ENCODE data around the gene WDFY2. TPM values are rescaled to one million over a fixed set of nuclear protein-coding genes. Genes with fewer than 3 reads are reported as not detected.

Gene WDFY2
- total RNA-seq, 3 donors from 2014 or later (not counting 1 experiment from before 2014, with no cell fraction given), result 29.5 to 32.1 (median 31.3) TPM

DNA sequence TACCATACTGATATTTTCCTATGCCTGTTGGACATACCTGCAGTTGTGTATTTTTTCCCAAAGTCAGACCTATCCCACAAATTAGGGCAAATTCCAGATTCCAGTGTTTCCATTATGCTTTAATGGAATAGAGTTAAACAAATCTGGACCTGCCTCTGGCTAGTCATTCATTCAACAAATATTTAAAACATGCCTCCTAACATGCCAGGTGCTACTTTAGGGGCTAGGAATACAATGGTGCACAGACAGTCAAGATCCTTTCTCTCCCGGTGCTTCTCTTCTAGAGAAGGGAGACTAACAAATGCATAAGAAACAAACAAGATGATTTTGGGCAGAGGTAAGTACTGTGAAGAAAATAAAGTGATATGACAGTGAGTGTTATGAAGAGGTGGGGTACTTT is 7.5 kb upstream of the WDFY2 start:
- H3K4me1 ChIP-seq (ENCODE audit: control insufficient read depth, insufficient read depth, low read length), result no peaks in the 10 kb centered on the region
- DNase-seq (no peak), ATAC-seq (no peak)
- H3K36me3 ChIP-seq (ENCODE audit: control insufficient read depth, insufficient read depth, low read length), result no peaks in the 10 kb centered on the region
- Mint-ChIP-seq H3K36me3 (no peaks in the 10 kb centered on the region), H3K27ac (no peak overlapping the region), H3K4me3 (no peak overlapping the region), H3K4me1 (peaks cover 0 to 14% of the 10 kb centered on the region in 2 donors), H3K27me3 (ENCODE audit: low read depth in 2 of 2) (no peaks in the 10 kb centered on the region), H3K9me3 (no peaks in the 10 kb centered on the region)
- H3K9me3 ChIP-seq (ENCODE audit: control insufficient read depth, insufficient read depth, low read length), result no peaks in the 10 kb centered on the region
- H3K4me3 ChIP-seq (ENCODE audit: low read length), result no peak overlapping the region
- 100% methylated on average over 1 of the region's 1 CpG for WGBS (ENCODE audit: insufficient coverage)
- no peaks in the 10 kb centered on the region for H3K27me3 ChIP-seq (ENCODE audit: control insufficient read depth, insufficient read depth, low read length)
- H3K27ac ChIP-seq (ENCODE audit: low read length), result no peak overlapping the region
- no peak for TF ChIP-seq CTCF (IDR thresholded peaks at IDR 0.05)
- intact Hi-C loops (cut with micrococcal nuclease), result no loop called here

DNA sequence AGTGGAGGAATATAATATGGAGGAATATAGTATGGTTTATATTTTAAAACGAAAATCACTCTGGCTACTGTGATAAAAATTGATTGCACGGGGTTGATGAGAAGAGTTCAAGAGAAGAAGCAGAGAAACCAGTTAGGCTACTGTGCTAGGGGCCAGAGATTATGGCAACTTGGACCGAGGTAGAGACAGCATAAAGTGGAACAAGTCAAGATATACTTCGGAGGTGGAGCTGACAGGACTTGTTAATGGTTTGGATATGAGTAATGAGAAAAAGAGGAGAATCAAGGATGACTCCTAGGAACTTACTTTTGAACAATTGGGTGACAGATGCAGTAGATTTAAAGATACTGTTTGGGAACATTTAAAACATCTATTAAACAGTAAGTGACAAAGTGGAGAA is 6.6 kb upstream of the WDFY2 start:
- Mint-ChIP-seq H3K9me3 (no peaks in the 10 kb centered on the region), H3K4me3 (no peak overlapping the region), H3K27me3 (ENCODE audit: low read depth in 2 of 2) (no peaks in the 10 kb centered on the region), H3K4me1 (peaks cover 0 to 16% of the 10 kb centered on the region in 2 donors), H3K36me3 (no peaks in the 10 kb centered on the region), H3K27ac (no peak overlapping the region)
- no peaks in the 10 kb centered on the region for H3K27me3 ChIP-seq (ENCODE audit: control insufficient read depth, insufficient read depth, low read length)
- ATAC-seq (no peak), DNase-seq (no peak)
- 86% methylated on average over 4 of the region's 4 CpGs for WGBS (ENCODE audit: insufficient coverage)
- no peak for TF ChIP-seq CTCF (IDR thresholded peaks at IDR 0.05)
- no peaks in the 10 kb centered on the region for H3K9me3 ChIP-seq (ENCODE audit: control insufficient read depth, insufficient read depth, low read length)
- intact Hi-C loops (cut with micrococcal nuclease), result no loop called here
- H3K36me3 ChIP-seq (ENCODE audit: control insufficient read depth, insufficient read depth, low read length), result no peaks in the 10 kb centered on the region
- H3K4me1 ChIP-seq (ENCODE audit: control insufficient read depth, insufficient read depth, low read length), result no peaks in the 10 kb centered on the region
- no peak overlapping the region for H3K27ac ChIP-seq (ENCODE audit: low read length)
- H3K4me3 ChIP-seq (ENCODE audit: low read length), result no peak overlapping the region

DNA sequence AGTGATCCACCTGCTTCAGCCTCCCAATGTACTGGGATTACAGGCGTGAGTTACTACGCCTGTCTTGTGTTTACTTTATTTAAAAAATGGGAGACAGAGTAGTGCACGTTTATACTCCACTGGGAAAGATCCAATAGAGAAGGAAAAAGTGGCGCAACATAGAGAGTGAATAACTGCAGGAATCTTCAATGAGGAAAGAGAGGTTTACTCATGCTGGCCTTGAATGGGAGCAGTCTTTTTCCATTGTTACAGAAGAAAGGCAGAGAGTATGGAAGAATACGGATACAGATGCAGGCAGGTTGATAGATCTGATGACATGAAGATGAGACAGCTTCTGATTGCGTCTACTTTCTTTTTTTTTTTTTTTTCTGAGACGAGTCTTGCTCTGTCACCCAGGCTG is 4.6 kb upstream of the WDFY2 start:
- Histone ChIP-seq H3K36me3 (ENCODE audit: control insufficient read depth, insufficient read depth, low read length) (no peaks in the 10 kb centered on the region), H3K4me1 (ENCODE audit: control insufficient read depth, insufficient read depth, low read length) (peaks cover 6% of the 10 kb centered on the region), H3K27ac (ENCODE audit: low read length) (no peak overlapping the region), H3K27me3 (ENCODE audit: control insufficient read depth, insufficient read depth, low read length) (no peaks in the 10 kb centered on the region), H3K4me3 (ENCODE audit: low read length) (no peak overlapping the region), H3K9me3 (ENCODE audit: control insufficient read depth, insufficient read depth, low read length) (no peaks in the 10 kb centered on the region)
- Mint-ChIP-seq H3K27me3 (ENCODE audit: low read depth in 2 of 2) (no peaks in the 10 kb centered on the region), H3K4me1 (peaks cover 0 to 19% of the 10 kb centered on the region in 2 donors), H3K36me3 (no peaks in the 10 kb centered on the region), H3K27ac (no peak overlapping the region), H3K4me3 (no peak overlapping the region), H3K9me3 (no peaks in the 10 kb centered on the region)
- TF ChIP-seq CTCF (IDR thresholded peaks at IDR 0.05), result no peak
- DNase-seq (no peak), ATAC-seq (no peak)
- WGBS (ENCODE audit: insufficient coverage), result 92% methylated on average over 7 of the region's 7 CpGs
- intact Hi-C loops (cut with micrococcal nuclease), result loop anchor here (5.0 to 10.0 kb wide), 2 partner anchors 145 to 433 kb away; partner anchors contain the start of genes ALG11 and ATP7B

- H3K4me3 ChIP-seq (ENCODE audit: low read length), result no peak overlapping the region
- H3K36me3 ChIP-seq (ENCODE audit: control insufficient read depth, insufficient read depth, low read length), result no peaks in the 10 kb centered on the region
- Mint-ChIP-seq H3K27ac (no peak overlapping the region), H3K9me3 (no peaks in the 10 kb centered on the region), H3K27me3 (ENCODE audit: low read depth in 2 of 2) (no peaks in the 10 kb centered on the region), H3K4me1 (peaks cover 9 to 33% of the 10 kb centered on the region in 2 donors), H3K4me3 (no peak overlapping the region), H3K36me3 (no peaks in the 10 kb centered on the region)
- H3K27ac ChIP-seq (ENCODE audit: low read length), result no peak overlapping the region
- ATAC-seq (no peak), DNase-seq (no peak)
- H3K9me3 ChIP-seq (ENCODE audit: control insufficient read depth, insufficient read depth, low read length), result no peaks in the 10 kb centered on the region
- H3K27me3 ChIP-seq (ENCODE audit: control insufficient read depth, insufficient read depth, low read length), result no peaks in the 10 kb centered on the region
- intact Hi-C loops (cut with micrococcal nuclease), result loop anchor here (5.0 to 10.0 kb wide), 2 partner anchors 144 to 431 kb away; partner anchors contain the start of genes ALG11 and ATP7B
- peaks cover 10% of the 10 kb centered on the region for H3K4me1 ChIP-seq (ENCODE audit: control insufficient read depth, insufficient read depth, low read length)
- no peak for TF ChIP-seq CTCF (IDR thresholded peaks at IDR 0.05)
- WGBS (ENCODE audit: insufficient coverage), result 36% methylated on average over 1 of the region's 1 CpG
These were observed 3.0 kb upstream of the WDFY2 start for GRCh38 chr13:51581148-51581820.
